Osteoblast (primary cell): ENCODE measurements around the gene ZNF536. TPM values are rescaled to one million over a fixed set of nuclear protein-coding genes. Genes with fewer than 3 reads are reported as not detected.
"Not testable (repeated sequence)": the region's sequence is repeated elsewhere in the genome, so short reads cannot be mapped to it uniquely, and the experiment has no call there.

Experiments used
- DNase-seq: peaks from one replicate; pipeline ENCODE4 v3.0.0; 2011; ENCODE audit warnings: low spot score, mixed read lengths; ENCODE audit not compliant: insufficient read length; ENCODE audit errors: missing footprints
- H2AFZ ChIP-seq: 2 replicates; pipeline ENCODE4 v1.6.0; 2011; ENCODE audit warnings: mild to moderate bottlenecking, low read length
- H3K27ac ChIP-seq: 2 replicates; pipeline ENCODE4 v1.5.1; 2011; ENCODE audit warnings: mild to moderate bottlenecking, low read depth, low read length, moderate library complexity
- H3K27me3 ChIP-seq: 2 replicates; pipeline ENCODE4 v1.6.0; 2012; ENCODE audit warnings: mild to moderate bottlenecking, control low read depth, inconsistent platforms, low read length, moderate library complexity; ENCODE audit not compliant: insufficient read depth
- H3K36me3 ChIP-seq: 2 replicates; pipeline ENCODE4 v1.5.1; 2011; ENCODE audit warnings: mild to moderate bottlenecking, low read length, control low read depth, moderate library complexity; ENCODE audit not compliant: insufficient read depth
- H3K4me1 ChIP-seq: 2 replicates; pipeline ENCODE4 v1.5.1; 2011; ENCODE audit warnings: mild to moderate bottlenecking, low read length, control low read depth, moderate library complexity; ENCODE audit not compliant: insufficient read depth
- H3K4me2 ChIP-seq: 2 replicates; pipeline ENCODE4 v1.6.0; 2011; ENCODE audit warnings: mild to moderate bottlenecking, low read length; ENCODE audit not compliant: insufficient read depth
- H3K4me3 ChIP-seq: fragments of 200-600 bp; sonication (generic); 3 replicates; pipeline ENCODE4 v1.5.1; 2012; ENCODE audit warnings: mild to moderate bottlenecking, low read length, inconsistent platforms; ENCODE audit not compliant: insufficient read depth
- H3K79me2 ChIP-seq: 2 replicates; pipeline ENCODE4 v1.6.0; 2012; ENCODE audit warnings: mild to moderate bottlenecking, low read length, control low read depth, inconsistent platforms; ENCODE audit not compliant: insufficient read depth
- H3K9me3 ChIP-seq: 2 replicates; pipeline ENCODE4 v1.5.1; 2011; ENCODE audit warnings: low read depth, low read length, control low read depth
- H4K20me1 ChIP-seq: 2 replicates; pipeline ENCODE4 v1.6.0; 2012; ENCODE audit warnings: mild to moderate bottlenecking, low read length, control low read depth; ENCODE audit not compliant: insufficient read depth
- total RNA-seq: library from RNA; depleted of rRNA; stranded (reverse); fragments of >200 nt; gene quantifications from 2 replicates; pipeline ENCODE4 v1.2.3, GENCODE V29; 2012
- TF ChIP-seq, protein P1 (sequence below): IDR thresholded peaks from 2 replicates; pipeline ENCODE4 v1.5.1; 2011; ENCODE audit warnings: mild to moderate bottlenecking, low read depth, low read length, moderate library complexity; ENCODE audit errors: extremely low read depth

The ZNF536 gene
- total RNA-seq, 1 donor = not detected

DNA sequence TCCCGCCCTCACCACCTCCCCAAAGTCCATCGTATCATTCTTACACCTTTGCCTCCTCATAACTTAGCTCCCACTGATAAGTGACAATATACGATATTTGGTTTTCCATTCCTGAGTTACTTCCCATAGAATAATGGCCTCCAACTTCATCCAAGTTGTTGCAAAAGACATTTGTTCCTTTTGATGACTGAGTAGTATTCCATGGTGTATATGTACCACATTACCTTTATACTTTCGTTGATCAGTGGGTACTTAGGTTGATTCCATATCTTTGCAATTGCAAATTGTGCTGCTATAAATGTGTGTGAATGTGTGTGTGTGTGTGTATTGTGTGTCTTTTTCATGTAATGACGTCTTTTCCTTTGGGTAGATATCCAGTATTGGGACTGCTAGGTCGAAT, 109.6 kb downstream of the ZNF536 start:
- no peak overlapping the region for H2AFZ ChIP-seq
- H3K4me1 ChIP-seq = no peaks in the 10 kb centered on the region
- TF ChIP-seq, protein P1, sequence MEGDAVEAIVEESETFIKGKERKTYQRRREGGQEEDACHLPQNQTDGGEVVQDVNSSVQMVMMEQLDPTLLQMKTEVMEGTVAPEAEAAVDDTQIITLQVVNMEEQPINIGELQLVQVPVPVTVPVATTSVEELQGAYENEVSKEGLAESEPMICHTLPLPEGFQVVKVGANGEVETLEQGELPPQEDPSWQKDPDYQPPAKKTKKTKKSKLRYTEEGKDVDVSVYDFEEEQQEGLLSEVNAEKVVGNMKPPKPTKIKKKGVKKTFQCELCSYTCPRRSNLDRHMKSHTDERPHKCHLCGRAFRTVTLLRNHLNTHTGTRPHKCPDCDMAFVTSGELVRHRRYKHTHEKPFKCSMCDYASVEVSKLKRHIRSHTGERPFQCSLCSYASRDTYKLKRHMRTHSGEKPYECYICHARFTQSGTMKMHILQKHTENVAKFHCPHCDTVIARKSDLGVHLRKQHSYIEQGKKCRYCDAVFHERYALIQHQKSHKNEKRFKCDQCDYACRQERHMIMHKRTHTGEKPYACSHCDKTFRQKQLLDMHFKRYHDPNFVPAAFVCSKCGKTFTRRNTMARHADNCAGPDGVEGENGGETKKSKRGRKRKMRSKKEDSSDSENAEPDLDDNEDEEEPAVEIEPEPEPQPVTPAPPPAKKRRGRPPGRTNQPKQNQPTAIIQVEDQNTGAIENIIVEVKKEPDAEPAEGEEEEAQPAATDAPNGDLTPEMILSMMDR = no peak
- no peaks in the 10 kb centered on the region for H4K20me1 ChIP-seq
- DNase-seq = no peak
- H3K36me3 ChIP-seq = no peaks in the 10 kb centered on the region
- H3K4me3 ChIP-seq = no peak overlapping the region
- no peaks in the 10 kb centered on the region for H3K79me2 ChIP-seq
- H3K27ac ChIP-seq = no peak overlapping the region
- H3K4me2 ChIP-seq = no peak overlapping the region
- H3K9me3 ChIP-seq = no peaks in the 10 kb centered on the region
- H3K27me3 ChIP-seq = no peaks in the 10 kb centered on the region

DNA sequence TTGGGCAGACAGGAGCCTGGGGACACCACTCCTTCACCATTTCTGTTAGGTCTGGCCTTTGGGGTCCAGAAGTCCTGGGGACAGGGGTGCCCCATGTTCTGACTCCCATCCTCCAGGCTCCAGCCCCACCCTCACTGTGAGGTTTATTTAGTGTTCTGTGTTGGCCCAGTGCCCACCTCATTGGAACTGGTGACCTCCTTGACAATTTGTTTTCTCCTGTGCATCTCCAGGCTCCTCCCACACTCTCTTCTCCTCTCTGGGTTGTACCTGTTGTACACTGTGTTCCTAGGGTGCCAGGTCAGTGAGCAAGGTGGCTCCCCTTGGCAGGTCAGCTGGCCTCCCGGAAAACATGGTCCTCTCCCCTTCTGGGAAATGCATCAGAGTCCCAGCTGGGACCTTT, 110.8 kb downstream of the ZNF536 start:
- H3K4me3 ChIP-seq = no peak overlapping the region
- TF ChIP-seq, protein P1 = no peak
- H3K27ac ChIP-seq = no peak overlapping the region
- no peak overlapping the region for H2AFZ ChIP-seq
- H3K36me3 ChIP-seq = no peaks in the 10 kb centered on the region
- DNase-seq = no peak
- H3K9me3 ChIP-seq = no peaks in the 10 kb centered on the region
- no peaks in the 10 kb centered on the region for H3K27me3 ChIP-seq
- no peaks in the 10 kb centered on the region for H3K79me2 ChIP-seq
- H3K4me1 ChIP-seq = no peaks in the 10 kb centered on the region
- H4K20me1 ChIP-seq = no peaks in the 10 kb centered on the region
- no peak overlapping the region for H3K4me2 ChIP-seq

GRCh38 chr19:30486250-30486649, 114.1 kb downstream of the ZNF536 start:
- H3K4me2 ChIP-seq, H3K79me2 ChIP-seq, H4K20me1 ChIP-seq, H2AFZ ChIP-seq, H3K4me3 ChIP-seq, DNase-seq, H3K36me3 ChIP-seq, H3K27ac ChIP-seq, H3K9me3 ChIP-seq, H3K4me1 ChIP-seq, H3K27me3 ChIP-seq: not testable (repeated sequence)

GRCh38 chr19:30487178-30487577, 115.0 kb downstream of the ZNF536 start:
- H3K4me1 ChIP-seq = no peaks in the 10 kb centered on the region
- no peaks in the 10 kb centered on the region for H3K36me3 ChIP-seq
- H2AFZ ChIP-seq = no peak overlapping the region
- no peak overlapping the region for H3K27ac ChIP-seq
- H3K27me3 ChIP-seq = no peaks in the 10 kb centered on the region
- TF ChIP-seq, protein P1 = no peak
- H3K4me3 ChIP-seq = no peak overlapping the region
- no peaks in the 10 kb centered on the region for H3K9me3 ChIP-seq
- no peak for DNase-seq
- no peaks in the 10 kb centered on the region for H3K79me2 ChIP-seq
- no peak overlapping the region for H3K4me2 ChIP-seq
- no peaks in the 10 kb centered on the region for H4K20me1 ChIP-seq
